ENCODE results near the gene CCL25.
"Not testable (repeated sequence)": the region's sequence is repeated elsewhere in the genome, so short reads cannot be mapped to it uniquely, and the experiment has no call there.

CCL25 gene

GRCh38 chr19:8096071-8096470 is 43.5 kb downstream of the CCL25 start:
- Histone ChIP-seq H3K4me1 (ENCODE audit: control insufficient read depth in 1 of 2, insufficient read depth in 2 of 2, low read length in 2 of 2) (no peaks in the 10 kb centered on the region), H3K9me3 (ENCODE audit: control insufficient read depth in 1 of 2, low read length in 2 of 2) (peaks cover 26 to 27% of the 10 kb centered on the region in 2 donors), H3K27ac (ENCODE audit: low read depth, low read length) (no peak overlapping the region), H3K36me3 (ENCODE audit: control insufficient read depth in 1 of 2, insufficient read depth in 2 of 2, low read length in 2 of 2) (peaks cover 0 to 5% of the 10 kb centered on the region in 2 donors), H3K9ac (ENCODE audit: low read depth in 1 of 2, low read length in 2 of 2) (no peak overlapping the region), H3K4me3 (ENCODE audit: low read depth in 1 of 2, low read length in 2 of 2) (no peak overlapping the region), H3K27me3 (ENCODE audit: control insufficient read depth in 1 of 2, insufficient read depth in 2 of 2, low read length in 2 of 2) (no peaks in the 10 kb centered on the region)

- no peak overlapping the region for H3K27ac ChIP-seq (ENCODE audit: low read depth, low read length)
- H3K4me1 ChIP-seq (ENCODE audit: control insufficient read depth in 1 of 2, insufficient read depth in 2 of 2, low read length in 2 of 2), result no peaks in the 10 kb centered on the region
- no peak overlapping the region for H3K9ac ChIP-seq (ENCODE audit: low read depth in 1 of 2, low read length in 2 of 2)
- H3K9me3 ChIP-seq (ENCODE audit: control insufficient read depth in 1 of 2, low read length in 2 of 2), result peaks cover 26 to 27% of the 10 kb centered on the region in 2 donors
- peaks cover 0 to 5% of the 10 kb centered on the region in 2 donors for H3K36me3 ChIP-seq (ENCODE audit: control insufficient read depth in 1 of 2, insufficient read depth in 2 of 2, low read length in 2 of 2)
- H3K4me3 ChIP-seq (ENCODE audit: low read depth in 1 of 2, low read length in 2 of 2), result no peak overlapping the region
- no peaks in the 10 kb centered on the region for H3K27me3 ChIP-seq (ENCODE audit: control insufficient read depth in 1 of 2, insufficient read depth in 2 of 2, low read length in 2 of 2)
Observed at GRCh38 chr19:8097198-8097597, 44.6 kb downstream of the CCL25 start.

DNA sequence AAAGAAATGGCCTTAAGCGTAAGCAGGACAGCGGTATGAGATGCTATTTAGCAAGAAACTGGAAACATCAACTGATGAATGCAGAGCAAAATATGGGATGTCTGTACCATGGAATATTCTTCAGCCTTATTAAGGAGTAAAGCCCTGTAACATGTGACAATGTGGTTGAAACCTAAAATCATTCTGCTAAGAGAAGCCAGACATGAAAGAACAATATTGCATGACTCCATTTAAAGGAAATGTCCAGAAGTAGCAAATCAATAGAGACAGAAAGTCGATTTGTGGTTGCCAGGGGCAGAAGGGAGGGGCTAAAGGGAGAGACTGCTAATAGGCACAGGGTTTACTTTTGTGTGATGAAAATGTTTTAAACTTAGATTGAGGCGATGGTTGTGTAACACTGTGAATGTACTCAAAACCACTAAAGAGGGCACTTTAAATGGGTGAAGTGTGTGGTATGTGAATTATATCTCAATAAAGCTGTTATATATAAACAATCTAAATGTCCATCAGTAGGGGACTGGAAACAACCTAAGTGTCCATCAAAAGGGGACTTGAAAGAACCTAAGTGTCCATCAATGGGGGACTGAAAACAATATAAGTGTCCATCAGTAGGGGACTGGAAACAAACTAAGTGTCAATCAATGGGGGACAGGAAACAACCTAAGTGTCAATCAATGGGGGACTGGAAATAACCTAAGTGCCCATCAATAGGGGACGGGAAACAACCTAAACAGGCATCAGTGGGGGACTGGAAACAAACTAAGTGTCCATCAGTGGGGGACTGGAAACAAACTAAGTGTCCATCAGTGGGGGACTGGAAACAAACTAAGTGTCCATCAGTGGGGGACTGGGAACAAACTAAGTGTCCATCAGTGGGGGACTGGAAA is 45.4 kb downstream of the CCL25 start:
- H3K9ac ChIP-seq (ENCODE audit: low read depth in 1 of 2, low read length in 2 of 2), result no peak overlapping the region
- H3K27me3 ChIP-seq (ENCODE audit: control insufficient read depth in 1 of 2, insufficient read depth in 2 of 2, low read length in 2 of 2), result no peaks in the 10 kb centered on the region
- H3K4me3 ChIP-seq (ENCODE audit: low read depth in 1 of 2, low read length in 2 of 2), result no peak overlapping the region
- H3K27ac ChIP-seq (ENCODE audit: low read depth, low read length), result no peak overlapping the region
- H3K4me1 ChIP-seq (ENCODE audit: control insufficient read depth in 1 of 2, insufficient read depth in 2 of 2, low read length in 2 of 2), result no peaks in the 10 kb centered on the region
- peaks cover 26 to 27% of the 10 kb centered on the region in 2 donors for H3K9me3 ChIP-seq (ENCODE audit: control insufficient read depth in 1 of 2, low read length in 2 of 2)
- H3K36me3 ChIP-seq (ENCODE audit: control insufficient read depth in 1 of 2, insufficient read depth in 2 of 2, low read length in 2 of 2), result peaks cover 0 to 5% of the 10 kb centered on the region in 2 donors

- H3K27ac ChIP-seq (ENCODE audit: low read depth, low read length), result no peak overlapping the region
- no peaks in the 10 kb centered on the region for H3K4me1 ChIP-seq (ENCODE audit: control insufficient read depth in 1 of 2, insufficient read depth in 2 of 2, low read length in 2 of 2)
- H3K9ac ChIP-seq (ENCODE audit: low read depth in 1 of 2, low read length in 2 of 2), result no peak overlapping the region
- peaks cover 3 to 9% of the 10 kb centered on the region in 2 donors for H3K9me3 ChIP-seq (ENCODE audit: control insufficient read depth in 1 of 2, low read length in 2 of 2)
- H3K4me3 ChIP-seq (ENCODE audit: low read depth in 1 of 2, low read length in 2 of 2), result no peak overlapping the region
- H3K27me3 ChIP-seq (ENCODE audit: control insufficient read depth in 1 of 2, insufficient read depth in 2 of 2, low read length in 2 of 2), result peaks cover 0 to 4% of the 10 kb centered on the region in 2 donors
- no peaks in the 10 kb centered on the region for H3K36me3 ChIP-seq (ENCODE audit: control insufficient read depth in 1 of 2, insufficient read depth in 2 of 2, low read length in 2 of 2)
Observed at GRCh38 chr19:8101311-8101710, 48.8 kb downstream of the CCL25 start.

DNA sequence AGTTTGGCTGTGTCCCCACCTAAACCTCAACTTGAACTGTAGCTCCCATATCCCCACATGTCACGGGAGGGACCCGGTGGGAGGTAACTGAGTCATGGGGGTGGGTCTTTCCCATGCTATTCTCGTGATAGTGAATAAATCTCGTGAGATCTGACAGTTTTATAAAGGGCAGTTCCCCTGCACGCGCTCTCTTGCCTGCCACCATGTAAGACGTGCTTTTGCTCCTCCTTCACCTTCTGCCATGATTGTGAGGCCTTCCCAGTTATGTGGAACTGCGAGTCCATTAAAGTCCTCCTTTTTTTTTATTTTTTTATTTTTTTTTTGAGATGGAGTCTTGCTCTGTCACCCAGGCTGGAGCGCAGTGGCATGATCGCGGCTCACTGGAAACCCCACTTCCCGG is 49.4 kb downstream of the CCL25 start:
- H3K9ac ChIP-seq (ENCODE audit: low read depth in 1 of 2, low read length in 2 of 2); H3K36me3 ChIP-seq (ENCODE audit: control insufficient read depth in 1 of 2, insufficient read depth in 2 of 2, low read length in 2 of 2); H3K9me3 ChIP-seq (ENCODE audit: control insufficient read depth in 1 of 2, low read length in 2 of 2); H3K27me3 ChIP-seq (ENCODE audit: control insufficient read depth in 1 of 2, insufficient read depth in 2 of 2, low read length in 2 of 2); H3K4me1 ChIP-seq (ENCODE audit: control insufficient read depth in 1 of 2, insufficient read depth in 2 of 2, low read length in 2 of 2); H3K4me3 ChIP-seq (ENCODE audit: low read depth in 1 of 2, low read length in 2 of 2); H3K27ac ChIP-seq (ENCODE audit: low read depth, low read length): not testable (repeated sequence)

DNA sequence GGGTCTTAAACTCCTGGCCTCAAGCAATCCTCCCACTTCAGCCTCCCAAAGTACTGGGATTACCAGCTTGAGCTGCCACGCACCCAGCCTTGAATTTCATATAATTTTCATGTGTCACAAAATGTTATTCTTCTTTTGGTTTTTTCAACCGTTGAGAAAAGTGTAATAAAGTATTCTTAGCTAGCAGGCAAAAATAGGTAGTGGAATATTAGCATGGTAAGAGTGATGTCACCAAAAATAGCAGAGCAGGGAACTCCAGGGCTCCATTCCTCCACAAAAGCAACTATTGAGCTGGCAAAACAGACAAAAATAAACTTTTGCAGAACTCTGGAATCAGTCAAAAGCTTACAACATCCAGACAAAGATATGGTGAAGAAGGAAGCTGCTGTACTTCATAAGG is 52.9 kb downstream of the CCL25 start:
- Histone ChIP-seq H3K9me3 (ENCODE audit: control insufficient read depth in 1 of 2, low read length in 2 of 2) (no peaks in the 10 kb centered on the region), H3K9ac (ENCODE audit: low read depth in 1 of 2, low read length in 2 of 2) (no peak overlapping the region), H3K36me3 (ENCODE audit: control insufficient read depth in 1 of 2, insufficient read depth in 2 of 2, low read length in 2 of 2) (no peaks in the 10 kb centered on the region), H3K4me3 (ENCODE audit: low read depth in 1 of 2, low read length in 2 of 2) (no peak overlapping the region), H3K27ac (ENCODE audit: low read depth, low read length) (no peak overlapping the region), H3K4me1 (ENCODE audit: control insufficient read depth in 1 of 2, insufficient read depth in 2 of 2, low read length in 2 of 2) (no peaks in the 10 kb centered on the region), H3K27me3 (ENCODE audit: control insufficient read depth in 1 of 2, insufficient read depth in 2 of 2, low read length in 2 of 2) (peaks cover 0 to 4% of the 10 kb centered on the region in 2 donors)

DNA sequence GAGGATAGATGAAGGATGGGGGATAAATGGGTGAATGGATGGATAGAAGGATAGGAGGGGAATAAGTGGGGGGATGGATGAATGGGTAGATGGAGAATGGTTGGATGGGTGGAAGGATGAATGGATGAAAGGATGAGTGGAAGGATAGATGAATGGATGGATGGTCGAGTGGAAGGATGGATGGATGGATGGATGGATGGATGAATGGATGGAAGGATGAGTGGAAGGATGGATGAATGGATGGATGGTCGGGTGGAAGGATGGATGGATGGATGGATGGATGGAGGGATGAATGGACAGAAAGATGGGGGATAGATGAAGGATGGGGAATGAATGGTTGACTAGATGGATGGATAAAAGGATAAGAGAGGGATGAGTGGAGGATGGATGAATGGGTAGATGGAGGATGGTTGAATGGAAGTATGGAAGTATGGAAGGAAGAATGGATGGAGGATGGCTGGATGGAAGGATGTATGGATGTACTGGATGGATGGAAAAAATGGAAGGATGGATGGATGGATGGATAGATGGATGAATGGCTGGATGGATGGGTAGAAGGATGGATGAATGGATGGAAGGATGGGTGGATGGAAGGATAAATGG is 54.8 kb downstream of the CCL25 start:
- no peak overlapping the region for H3K27ac ChIP-seq (ENCODE audit: low read depth, low read length)
- peaks cover 0 to 4% of the 10 kb centered on the region in 2 donors for H3K27me3 ChIP-seq (ENCODE audit: control insufficient read depth in 1 of 2, insufficient read depth in 2 of 2, low read length in 2 of 2)
- no peak overlapping the region for H3K9ac ChIP-seq (ENCODE audit: low read depth in 1 of 2, low read length in 2 of 2)
- H3K9me3 ChIP-seq (ENCODE audit: control insufficient read depth in 1 of 2, low read length in 2 of 2), result no peaks in the 10 kb centered on the region
- no peak overlapping the region for H3K4me3 ChIP-seq (ENCODE audit: low read depth in 1 of 2, low read length in 2 of 2)
- H3K36me3 ChIP-seq (ENCODE audit: control insufficient read depth in 1 of 2, insufficient read depth in 2 of 2, low read length in 2 of 2), result no peaks in the 10 kb centered on the region
- no peaks in the 10 kb centered on the region for H3K4me1 ChIP-seq (ENCODE audit: control insufficient read depth in 1 of 2, insufficient read depth in 2 of 2, low read length in 2 of 2)

DNA sequence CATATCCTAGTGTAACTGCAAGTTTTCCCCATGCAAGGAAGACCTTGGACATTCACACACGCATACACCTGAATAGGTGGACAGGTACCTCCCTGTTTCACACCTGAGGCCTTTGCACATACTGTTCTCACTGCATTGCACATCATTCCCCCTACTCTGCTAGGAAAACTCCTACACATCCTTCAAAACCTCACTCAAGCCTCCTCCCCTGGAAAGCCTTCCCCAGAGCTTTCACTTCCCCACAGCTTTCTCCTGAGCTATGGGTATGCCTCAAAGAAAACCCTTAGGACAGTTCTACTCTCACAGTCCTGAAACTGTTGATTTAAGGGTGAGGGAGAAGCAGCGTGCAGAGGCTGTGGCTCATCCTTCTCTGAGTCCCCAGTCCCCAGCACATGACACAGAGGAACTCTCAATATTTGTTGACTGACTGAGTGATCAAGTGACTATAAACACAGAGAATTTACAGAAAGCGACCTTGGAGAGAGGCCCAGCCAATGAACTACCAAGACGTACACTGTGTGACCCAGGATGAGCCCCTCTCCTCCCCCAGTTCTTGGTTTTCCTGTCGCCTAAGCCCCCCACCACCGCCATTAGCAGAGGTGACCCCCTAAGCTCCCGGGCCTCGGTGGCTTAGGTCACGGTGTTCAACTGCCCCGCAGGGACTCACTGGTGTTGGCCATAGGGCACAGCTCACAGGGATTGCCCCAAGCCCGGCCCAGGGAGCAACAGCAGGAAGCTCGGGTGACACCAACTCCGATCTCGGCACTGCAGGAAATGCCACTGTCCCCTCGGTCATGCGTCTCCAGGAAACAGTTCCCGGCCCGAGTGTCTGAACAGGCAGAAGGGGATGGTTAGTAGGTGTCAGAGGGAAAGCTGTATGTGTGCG is 56.2 kb downstream of the CCL25 start:
- Histone ChIP-seq H3K9ac (ENCODE audit: low read depth in 1 of 2, low read length in 2 of 2) (no peak overlapping the region), H3K9me3 (ENCODE audit: control insufficient read depth in 1 of 2, low read length in 2 of 2) (no peaks in the 10 kb centered on the region), H3K4me1 (ENCODE audit: control insufficient read depth in 1 of 2, insufficient read depth in 2 of 2, low read length in 2 of 2) (no peaks in the 10 kb centered on the region), H3K27me3 (ENCODE audit: control insufficient read depth in 1 of 2, insufficient read depth in 2 of 2, low read length in 2 of 2) (no peaks in the 10 kb centered on the region), H3K4me3 (ENCODE audit: low read depth in 1 of 2, low read length in 2 of 2) (no peak overlapping the region), H3K36me3 (ENCODE audit: control insufficient read depth in 1 of 2, insufficient read depth in 2 of 2, low read length in 2 of 2) (no peaks in the 10 kb centered on the region), H3K27ac (ENCODE audit: low read depth, low read length) (no peak overlapping the region)

GRCh38 chr19:8109455-8109854 is 56.9 kb downstream of the CCL25 start:
- H3K4me1 ChIP-seq (ENCODE audit: control insufficient read depth in 1 of 2, insufficient read depth in 2 of 2, low read length in 2 of 2), result no peaks in the 10 kb centered on the region
- no peak overlapping the region for H3K4me3 ChIP-seq (ENCODE audit: low read depth in 1 of 2, low read length in 2 of 2)
- H3K36me3 ChIP-seq (ENCODE audit: control insufficient read depth in 1 of 2, insufficient read depth in 2 of 2, low read length in 2 of 2), result no peaks in the 10 kb centered on the region
- no peak overlapping the region for H3K9ac ChIP-seq (ENCODE audit: low read depth in 1 of 2, low read length in 2 of 2)
- no peaks in the 10 kb centered on the region for H3K9me3 ChIP-seq (ENCODE audit: control insufficient read depth in 1 of 2, low read length in 2 of 2)
- no peaks in the 10 kb centered on the region for H3K27me3 ChIP-seq (ENCODE audit: control insufficient read depth in 1 of 2, insufficient read depth in 2 of 2, low read length in 2 of 2)
- no peak overlapping the region for H3K27ac ChIP-seq (ENCODE audit: low read depth, low read length)
